Panc1 (cell line): ENCODE data around the gene AP5Z1. TPM values are rescaled to one million over a fixed set of nuclear protein-coding genes. Genes with fewer than 3 reads are reported as not detected.

Source experiments
- ATAC-seq: fragments of 200-7000 bp; cut with Tn5 transposase; 2 replicates; pipeline ENCODE4 v1.9.1; 2020; ENCODE audit warnings: mild to moderate bottlenecking, moderate library complexity
- BruUV-seq: library from RNA; stranded (reverse); fragments of 400-500 nt; replicated peaks from 2 replicates; lab custom pipeline; 2021; lab: Mats Ljungman, UMichigan
- CTCF ChIA-PET: fragments of 300-600 bp; sonication (Branson Sonifier 250); formaldehyde crosslinking; loops from one replicate; lab custom pipeline; 2022; ENCODE audit warnings: antibody characterized with exemption; lab: Charles Lee
- POLR2A ChIA-PET: fragments of 300-600 bp; sonication (Branson Sonifier 250); formaldehyde crosslinking; loops from one replicate; lab custom pipeline; 2022; ENCODE audit warnings: antibody characterized with exemption; lab: Charles Lee
- DNase-seq: peaks from one replicate; pipeline ENCODE4 v3.0.0-alpha.2; 2010; ENCODE audit warnings: low read depth, low spot score
- H3K27ac ChIP-seq: 2 replicates; pipeline ENCODE4 v1.5.1; 2011; ENCODE audit warnings: mild to moderate bottlenecking, low read length, inconsistent platforms
- H3K27me3 ChIP-seq: fragments of 200-500 bp; sonication (Bioruptor generic); 2 replicates; pipeline ENCODE4 v1.6.0; 2014; ENCODE audit warnings: low read length, inconsistent platforms; ENCODE audit not compliant: control insufficient read depth, insufficient read depth
- H3K36me3 ChIP-seq: fragments of 200-500 bp; sonication (Bioruptor generic); 2 replicates; pipeline ENCODE4 v1.5.1; 2014; ENCODE audit warnings: inconsistent platforms, mild to moderate bottlenecking, low read length, moderate library complexity; ENCODE audit not compliant: control insufficient read depth, insufficient read depth
- H3K4me1 ChIP-seq: 2 replicates; pipeline ENCODE4 v1.5.1; 2011; ENCODE audit warnings: inconsistent platforms, mild to moderate bottlenecking, low read length, moderate library complexity; ENCODE audit not compliant: control insufficient read depth, insufficient read depth
- H3K4me3 ChIP-seq, 2 experiments: 2 replicates each; pipeline ENCODE4 v1.5.1; 2011 to 2012; ENCODE audit warnings: low read depth in 2 of 2, low read length in 2 of 2, mild to moderate bottlenecking in 2 of 2, inconsistent platforms in 1 of 2, moderate library complexity in 1 of 2
- H3K9me3 ChIP-seq: fragments of 200-500 bp; sonication (Bioruptor generic); 2 replicates; pipeline ENCODE4 v1.5.1; 2014; ENCODE audit warnings: low read depth, mild to moderate bottlenecking, inconsistent platforms, low read length, moderate library complexity; ENCODE audit not compliant: control insufficient read depth, insufficient read depth
- CTCF ChIP-seq: fragments of 450-650 bp; IDR thresholded peaks from 2 replicates; pipeline ENCODE4 v1.5.1; 2017; ENCODE audit warnings: mild to moderate bottlenecking
- POLR2AphosphoS5 ChIP-seq: IDR thresholded peaks from 2 replicates; pipeline ENCODE4 v1.6.1; 2012; ENCODE audit warnings: mild to moderate bottlenecking, low read depth, low read length, moderate library complexity
- REST ChIP-seq, 2 experiments: IDR thresholded peaks; 2 replicates each; pipeline ENCODE4 v1.6.1; 2011 to 2012; ENCODE audit warnings: low read depth in 2 of 2, control low read depth in 1 of 2, low read length in 1 of 2, mild to moderate bottlenecking in 1 of 2, moderate library complexity in 1 of 2; ENCODE audit not compliant: insufficient read depth in 1 of 2
- SIN3A ChIP-seq: IDR thresholded peaks from 2 replicates; pipeline ENCODE4 v1.6.1; 2012; ENCODE audit warnings: low read depth, mild to moderate bottlenecking, low read length, moderate library complexity, borderline replicate concordance; ENCODE audit not compliant: insufficient read depth
- TCF7L2 ChIP-seq: IDR thresholded peaks from 2 replicates; pipeline ENCODE4 v1.6.1; 2011; ENCODE audit warnings: mild to moderate bottlenecking, low read depth, low read length, inconsistent platforms
- in situ Hi-C: cut with HindIII; loops from 2 replicates; pipeline ENCODE4 v1.10.0; 2016; ENCODE audit warnings: low sequenced_read_pairs, low pct_unique_long_range_greater_than_20kb
- intact Hi-C: fragments of 100-400 bp; cut with micrococcal nuclease; formaldehyde crosslinking; loops from one replicate; pipeline ENCODE4 v1.10.0; 2022; ENCODE audit not compliant: unreplicated experiment
- total RNA-seq: library from RNA; stranded (reverse); gene quantifications from one replicate; pipeline ENCODE4 v1.2.1, GENCODE V29; 2021; ENCODE audit not compliant: unreplicated experiment

Gene AP5Z1
- total RNA-seq, 1 experiment from 2014 or later, result 100.0 TPM

GRCh38 chr7:4817178-4817901, 41.9 kb downstream of the AP5Z1 start:
- TF ChIP-seq CTCF (no peak), TCF7L2 (no peak), POLR2AphosphoS5 (no peak), REST (IDR thresholded peaks at IDR 0.05; ENCODE audit: insufficient read depth in 1 of 2, low read depth in 2 of 2, low read length in 1 of 2) (no peak), SIN3A (no peak)
- intact Hi-C loops, result no loop called here
- in situ Hi-C loops, result no loop called here
- Histone ChIP-seq H3K4me1 (no peaks in the 10 kb centered on the region), H3K4me3 (no peak overlapping the region), H3K27ac (no peak overlapping the region), H3K36me3 (no peaks in the 10 kb centered on the region), H3K27me3 (peaks cover 2% of the 10 kb centered on the region; the same call in 1 of the 2 replicates), H3K9me3 (no peaks in the 10 kb centered on the region)
- no TSS peak for BruUV-seq
- CTCF ChIA-PET, result interaction anchor here (0.5 kb wide), 1 partner anchor 51 kb away, joined by 3 read pairs; no protein-coding TSS in a partner anchor
- ATAC-seq (no peak), DNase-seq (no peak)
- POLR2A ChIA-PET, result interaction anchor here (0.6 kb wide), 1 partner anchor 263 kb away, joined by 3 read pairs; no protein-coding TSS in a partner anchor

GRCh38 chr7:4818000-4818794, 42.8 kb downstream of the AP5Z1 start:
- ATAC-seq (peak; percentile 15; the same call in 1 of the 2 replicates), DNase-seq (no peak)
- intact Hi-C loops, result no loop called here
- no peaks in the 10 kb centered on the region for H3K36me3 ChIP-seq
- in situ Hi-C loops, result no loop called here
- H3K27me3 ChIP-seq, result peaks cover 2% of the 10 kb centered on the region; the same call in 1 of the 2 replicates
- TF ChIP-seq REST (IDR thresholded peaks at IDR 0.05; ENCODE audit: insufficient read depth in 1 of 2, low read depth in 2 of 2, low read length in 1 of 2) (no peak), TCF7L2 (no peak), POLR2AphosphoS5 (no peak), SIN3A (no peak), CTCF (no peak)
- POLR2A ChIA-PET, result no interaction called here
- H3K4me3 ChIP-seq, result no peak overlapping the region
- no peaks in the 10 kb centered on the region for H3K9me3 ChIP-seq
- H3K27ac ChIP-seq, result no peak overlapping the region
- no peaks in the 10 kb centered on the region for H3K4me1 ChIP-seq
- no TSS peak for BruUV-seq
- CTCF ChIA-PET, result interaction anchor here (0.5 kb wide), 1 partner anchor 50 kb away, joined by 3 read pairs; no protein-coding TSS in a partner anchor
